GM18909 (cell line): Measurements from ENCODE around the gene MEIS2.

Experiments
- ATAC-seq: cut with Tn5 transposase; IDR thresholded peaks from one replicate; pipeline ENCODE4 v1.9.1; 2021; ENCODE audit warnings: mild to moderate bottlenecking; ENCODE audit not compliant: unreplicated experiment, poor library complexity

Gene MEIS2

GRCh38 chr15:36885771-36886170 lies 214.6 kb downstream of the MEIS2 start:
- no peak for ATAC-seq

- ATAC-seq, result no peak
These were observed 215.3 kb downstream of the MEIS2 start for GRCh38 chr15:36884936-36885635.

GRCh38 chr15:36884518-36884875 lies 215.9 kb downstream of the MEIS2 start:
- ATAC-seq, result no peak

GRCh38 chr15:36883713-36884517 lies 216.4 kb downstream of the MEIS2 start:
- ATAC-seq, result peak; percentile 90

GRCh38 chr15:36882487-36883131 lies 217.7 kb downstream of the MEIS2 start:
- ATAC-seq, result no peak

- no peak for ATAC-seq
These were observed 218.3 kb downstream of the MEIS2 start for GRCh38 chr15:36882056-36882455.

GRCh38 chr15:36881516-36881915 lies 218.8 kb downstream of the MEIS2 start:
- ATAC-seq, result no peak

GRCh38 chr15:36880913-36881460 lies 219.4 kb downstream of the MEIS2 start:
- no peak for ATAC-seq

- no peak for ATAC-seq
These were observed 220.0 kb downstream of the MEIS2 start for GRCh38 chr15:36880224-36880912.

GRCh38 chr15:36879568-36880222 lies 220.7 kb downstream of the MEIS2 start:
- no peak for ATAC-seq

GRCh38 chr15:36878684-36879262 lies 221.6 kb downstream of the MEIS2 start:
- ATAC-seq, result no peak

- peak; percentile 77 for ATAC-seq
These were observed 222.3 kb downstream of the MEIS2 start for GRCh38 chr15:36877796-36878683.

- ATAC-seq, result no peak
These were observed 223.1 kb downstream of the MEIS2 start for GRCh38 chr15:36877294-36877693.

GRCh38 chr15:36875740-36876334 lies 224.5 kb downstream of the MEIS2 start:
- no peak for ATAC-seq

GRCh38 chr15:36874930-36875329 lies 225.4 kb downstream of the MEIS2 start:
- ATAC-seq, result no peak

GRCh38 chr15:36867436-36867835 lies 232.9 kb downstream of the MEIS2 start:
- no peak for ATAC-seq

- no peak for ATAC-seq
These were observed 233.5 kb downstream of the MEIS2 start for GRCh38 chr15:36866896-36867295.

GRCh38 chr15:36863570-36863969 lies 236.8 kb downstream of the MEIS2 start:
- ATAC-seq, result no peak
